ENCODE data around the gene ARHGAP26. TPM values are rescaled to one million over a fixed set of nuclear protein-coding genes. Genes with fewer than 3 reads are reported as not detected.

The ARHGAP26 gene
- total and polyA plus RNA-seq, 2 experiments from 2014 or later = 9.5 to 16.8 TPM

DNA sequence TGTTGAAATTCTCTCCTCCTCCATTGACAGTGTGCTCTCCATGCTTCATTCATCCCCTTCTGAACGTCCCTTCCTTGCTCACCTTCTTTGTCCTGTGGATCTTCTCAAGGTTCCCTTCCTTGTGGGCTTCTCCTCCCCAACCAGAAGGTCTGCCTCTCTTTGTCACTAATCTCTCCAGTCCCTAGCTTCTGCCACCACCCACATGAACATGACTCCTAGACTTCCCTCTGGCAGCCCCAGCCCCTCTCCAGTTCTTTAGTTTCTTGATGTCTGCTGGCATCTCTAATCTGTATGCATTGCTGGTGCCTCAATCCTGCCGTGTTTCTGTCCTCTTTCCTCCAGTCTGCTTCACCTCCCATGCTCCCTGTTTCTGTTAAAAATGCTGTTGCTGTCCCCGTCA lies 79.3 kb downstream of the ARHGAP26 start (continued):
- TF ChIP-seq, protein P1, sequence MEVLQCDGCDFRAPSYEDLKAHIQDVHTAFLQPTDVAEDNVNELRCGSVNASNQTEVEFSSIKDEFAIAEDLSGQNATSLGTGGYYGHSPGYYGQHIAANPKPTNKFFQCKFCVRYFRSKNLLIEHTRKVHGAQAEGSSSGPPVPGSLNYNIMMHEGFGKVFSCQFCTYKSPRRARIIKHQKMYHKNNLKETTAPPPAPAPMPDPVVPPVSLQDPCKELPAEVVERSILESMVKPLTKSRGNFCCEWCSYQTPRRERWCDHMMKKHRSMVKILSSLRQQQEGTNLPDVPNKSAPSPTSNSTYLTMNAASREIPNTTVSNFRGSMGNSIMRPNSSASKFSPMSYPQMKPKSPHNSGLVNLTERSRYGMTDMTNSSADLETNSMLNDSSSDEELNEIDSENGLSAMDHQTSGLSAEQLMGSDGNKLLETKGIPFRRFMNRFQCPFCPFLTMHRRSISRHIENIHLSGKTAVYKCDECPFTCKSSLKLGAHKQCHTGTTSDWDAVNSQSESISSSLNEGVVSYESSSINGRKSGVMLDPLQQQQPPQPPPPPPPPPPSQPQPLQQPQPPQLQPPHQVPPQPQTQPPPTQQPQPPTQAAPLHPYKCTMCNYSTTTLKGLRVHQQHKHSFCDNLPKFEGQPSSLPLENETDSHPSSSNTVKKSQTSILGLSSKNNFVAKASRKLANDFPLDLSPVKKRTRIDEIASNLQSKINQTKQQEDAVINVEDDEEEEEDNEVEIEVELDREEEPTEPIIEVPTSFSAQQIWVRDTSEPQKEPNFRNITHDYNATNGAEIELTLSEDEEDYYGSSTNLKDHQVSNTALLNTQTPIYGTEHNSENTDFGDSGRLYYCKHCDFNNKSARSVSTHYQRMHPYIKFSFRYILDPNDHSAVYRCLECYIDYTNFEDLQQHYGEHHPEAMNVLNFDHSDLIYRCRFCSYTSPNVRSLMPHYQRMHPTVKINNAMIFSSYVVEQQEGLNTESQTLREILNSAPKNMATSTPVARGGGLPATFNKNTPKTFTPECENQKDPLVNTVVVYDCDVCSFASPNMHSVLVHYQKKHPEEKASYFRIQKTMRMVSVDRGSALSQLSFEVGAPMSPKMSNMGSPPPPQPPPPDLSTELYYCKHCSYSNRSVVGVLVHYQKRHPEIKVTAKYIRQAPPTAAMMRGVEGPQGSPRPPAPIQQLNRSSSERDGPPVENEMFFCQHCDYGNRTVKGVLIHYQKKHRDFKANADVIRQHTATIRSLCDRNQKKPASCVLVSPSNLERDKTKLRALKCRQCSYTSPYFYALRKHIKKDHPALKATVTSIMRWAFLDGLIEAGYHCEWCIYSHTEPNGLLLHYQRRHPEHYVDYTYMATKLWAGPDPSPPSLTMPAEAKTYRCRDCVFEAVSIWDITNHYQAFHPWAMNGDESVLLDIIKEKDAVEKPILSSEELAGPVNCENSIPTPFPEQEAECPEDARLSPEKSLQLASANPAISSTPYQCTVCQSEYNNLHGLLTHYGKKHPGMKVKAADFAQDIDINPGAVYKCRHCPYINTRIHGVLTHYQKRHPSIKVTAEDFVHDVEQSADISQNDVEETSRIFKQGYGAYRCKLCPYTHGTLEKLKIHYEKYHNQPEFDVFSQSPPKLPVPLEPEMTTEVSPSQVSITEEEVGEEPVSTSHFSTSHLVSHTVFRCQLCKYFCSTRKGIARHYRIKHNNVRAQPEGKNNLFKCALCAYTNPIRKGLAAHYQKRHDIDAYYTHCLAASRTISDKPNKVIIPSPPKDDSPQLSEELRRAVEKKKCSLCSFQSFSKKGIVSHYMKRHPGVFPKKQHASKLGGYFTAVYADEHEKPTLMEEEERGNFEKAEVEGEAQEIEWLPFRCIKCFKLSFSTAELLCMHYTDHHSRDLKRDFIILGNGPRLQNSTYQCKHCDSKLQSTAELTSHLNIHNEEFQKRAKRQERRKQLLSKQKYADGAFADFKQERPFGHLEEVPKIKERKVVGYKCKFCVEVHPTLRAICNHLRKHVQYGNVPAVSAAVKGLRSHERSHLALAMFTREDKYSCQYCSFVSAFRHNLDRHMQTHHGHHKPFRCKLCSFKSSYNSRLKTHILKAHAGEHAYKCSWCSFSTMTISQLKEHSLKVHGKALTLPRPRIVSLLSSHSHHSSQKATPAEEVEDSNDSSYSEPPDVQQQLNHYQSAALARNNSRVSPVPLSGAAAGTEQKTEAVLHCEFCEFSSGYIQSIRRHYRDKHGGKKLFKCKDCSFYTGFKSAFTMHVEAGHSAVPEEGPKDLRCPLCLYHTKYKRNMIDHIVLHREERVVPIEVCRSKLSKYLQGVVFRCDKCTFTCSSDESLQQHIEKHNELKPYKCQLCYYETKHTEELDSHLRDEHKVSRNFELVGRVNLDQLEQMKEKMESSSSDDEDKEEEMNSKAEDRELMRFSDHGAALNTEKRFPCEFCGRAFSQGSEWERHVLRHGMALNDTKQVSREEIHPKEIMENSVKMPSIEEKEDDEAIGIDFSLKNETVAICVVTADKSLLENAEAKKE (CRISPR knock-in tag; IDR thresholded peaks at IDR 0.05) = no peak
- TF ChIP-seq STAT1 (IDR thresholded peaks at IDR 0.05; ENCODE audit: unreplicated experiment) = no peak
- TF ChIP-seq JUNB (IDR thresholded peaks at IDR 0.05; ENCODE audit: unreplicated experiment) = no peak
- no peak for TF ChIP-seq POLR2AphosphoS5 (IDR thresholded peaks at IDR 0.05; ENCODE audit: low read depth)

DNA sequence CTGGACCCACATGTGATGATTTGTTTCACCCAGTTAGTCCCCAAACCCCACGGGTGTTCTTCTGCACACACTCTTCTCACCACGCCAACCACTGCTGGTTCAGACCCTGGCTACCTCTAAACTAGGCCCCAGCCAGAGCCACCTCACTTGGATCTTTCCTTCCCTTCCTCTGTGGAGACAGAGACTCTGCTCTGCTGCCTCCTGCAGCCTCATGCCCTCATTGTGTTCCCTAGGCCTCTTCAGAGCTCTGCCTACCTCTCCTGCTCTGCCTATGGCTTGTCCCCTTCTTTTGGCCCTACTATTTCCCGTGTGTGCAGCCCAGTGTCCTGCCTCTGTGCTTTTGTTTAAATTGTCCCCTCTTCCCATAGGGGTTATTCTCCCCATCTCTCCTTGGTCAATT lies 79.7 kb downstream of the ARHGAP26 start:
- DNase-seq (ENCODE audit: low spot score) (no peak), ATAC-seq (peak; percentile 36)
- Histone ChIP-seq H3K27ac (ENCODE audit: low read depth) (no peak overlapping the region), H3K4me3 (no peak overlapping the region), H3K4me2 (no peak overlapping the region), H3K27me3 (ENCODE audit: insufficient read depth) (no peaks in the 10 kb centered on the region), H2AFZ (no peak overlapping the region), H3F3A (replicated peaks; ENCODE audit: low read depth) (no peaks in the 10 kb centered on the region), H4K20me1 (replicated peaks; ENCODE audit: insufficient read depth) (no peaks in the 10 kb centered on the region), H3K79me2 (replicated peaks; ENCODE audit: insufficient read depth) (peaks cover 40% of the 10 kb centered on the region), H3K4me1 (ENCODE audit: insufficient read depth) (peaks cover 54% of the 10 kb centered on the region), H3K36me3 (ENCODE audit: insufficient read depth) (no peaks in the 10 kb centered on the region), H3K9me2 (ENCODE audit: insufficient read depth) (peaks cover 17% of the 10 kb centered on the region)
- H3K27ac Mint-ChIP-seq = peak overlapping the region; percentile 19; the same call in 1 of the 2 replicates
- H3K4me3 Mint-ChIP-seq = no peak overlapping the region
- H3K4me1 Mint-ChIP-seq = peaks cover 61% of the 10 kb centered on the region
- TF ChIP-seq EZH2 (IDR thresholded peaks at IDR 0.05; ENCODE audit: low read depth, unreplicated experiment) (no peak), ZNF331 (CRISPR knock-in tag; IDR thresholded peaks at IDR 0.05; ENCODE audit: low read depth) (no peak), POLR2AphosphoS5 (IDR thresholded peaks at IDR 0.05; ENCODE audit: low read depth) (no peak), STAT1 (IDR thresholded peaks at IDR 0.05; ENCODE audit: unreplicated experiment) (no peak), EZH2phosphoT487 (IDR thresholded peaks at IDR 0.05; ENCODE audit: unreplicated experiment) (no peak), CREB1 (CRISPR knock-in tag; IDR thresholded peaks at IDR 0.05; ENCODE audit: low read depth) (no peak)
- TF ChIP-seq, protein P2, sequence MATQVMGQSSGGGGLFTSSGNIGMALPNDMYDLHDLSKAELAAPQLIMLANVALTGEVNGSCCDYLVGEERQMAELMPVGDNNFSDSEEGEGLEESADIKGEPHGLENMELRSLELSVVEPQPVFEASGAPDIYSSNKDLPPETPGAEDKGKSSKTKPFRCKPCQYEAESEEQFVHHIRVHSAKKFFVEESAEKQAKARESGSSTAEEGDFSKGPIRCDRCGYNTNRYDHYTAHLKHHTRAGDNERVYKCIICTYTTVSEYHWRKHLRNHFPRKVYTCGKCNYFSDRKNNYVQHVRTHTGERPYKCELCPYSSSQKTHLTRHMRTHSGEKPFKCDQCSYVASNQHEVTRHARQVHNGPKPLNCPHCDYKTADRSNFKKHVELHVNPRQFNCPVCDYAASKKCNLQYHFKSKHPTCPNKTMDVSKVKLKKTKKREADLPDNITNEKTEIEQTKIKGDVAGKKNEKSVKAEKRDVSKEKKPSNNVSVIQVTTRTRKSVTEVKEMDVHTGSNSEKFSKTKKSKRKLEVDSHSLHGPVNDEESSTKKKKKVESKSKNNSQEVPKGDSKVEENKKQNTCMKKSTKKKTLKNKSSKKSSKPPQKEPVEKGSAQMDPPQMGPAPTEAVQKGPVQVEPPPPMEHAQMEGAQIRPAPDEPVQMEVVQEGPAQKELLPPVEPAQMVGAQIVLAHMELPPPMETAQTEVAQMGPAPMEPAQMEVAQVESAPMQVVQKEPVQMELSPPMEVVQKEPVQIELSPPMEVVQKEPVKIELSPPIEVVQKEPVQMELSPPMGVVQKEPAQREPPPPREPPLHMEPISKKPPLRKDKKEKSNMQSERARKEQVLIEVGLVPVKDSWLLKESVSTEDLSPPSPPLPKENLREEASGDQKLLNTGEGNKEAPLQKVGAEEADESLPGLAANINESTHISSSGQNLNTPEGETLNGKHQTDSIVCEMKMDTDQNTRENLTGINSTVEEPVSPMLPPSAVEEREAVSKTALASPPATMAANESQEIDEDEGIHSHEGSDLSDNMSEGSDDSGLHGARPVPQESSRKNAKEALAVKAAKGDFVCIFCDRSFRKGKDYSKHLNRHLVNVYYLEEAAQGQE (IDR thresholded peaks at IDR 0.05; ENCODE audit: unreplicated experiment) = no peak
- TF ChIP-seq, protein P3, sequence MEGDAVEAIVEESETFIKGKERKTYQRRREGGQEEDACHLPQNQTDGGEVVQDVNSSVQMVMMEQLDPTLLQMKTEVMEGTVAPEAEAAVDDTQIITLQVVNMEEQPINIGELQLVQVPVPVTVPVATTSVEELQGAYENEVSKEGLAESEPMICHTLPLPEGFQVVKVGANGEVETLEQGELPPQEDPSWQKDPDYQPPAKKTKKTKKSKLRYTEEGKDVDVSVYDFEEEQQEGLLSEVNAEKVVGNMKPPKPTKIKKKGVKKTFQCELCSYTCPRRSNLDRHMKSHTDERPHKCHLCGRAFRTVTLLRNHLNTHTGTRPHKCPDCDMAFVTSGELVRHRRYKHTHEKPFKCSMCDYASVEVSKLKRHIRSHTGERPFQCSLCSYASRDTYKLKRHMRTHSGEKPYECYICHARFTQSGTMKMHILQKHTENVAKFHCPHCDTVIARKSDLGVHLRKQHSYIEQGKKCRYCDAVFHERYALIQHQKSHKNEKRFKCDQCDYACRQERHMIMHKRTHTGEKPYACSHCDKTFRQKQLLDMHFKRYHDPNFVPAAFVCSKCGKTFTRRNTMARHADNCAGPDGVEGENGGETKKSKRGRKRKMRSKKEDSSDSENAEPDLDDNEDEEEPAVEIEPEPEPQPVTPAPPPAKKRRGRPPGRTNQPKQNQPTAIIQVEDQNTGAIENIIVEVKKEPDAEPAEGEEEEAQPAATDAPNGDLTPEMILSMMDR (conservative IDR thresholded peaks at IDR 0.05; ENCODE audit: low read depth in 2 of 2) = no peak
- peaks cover 6% of the 10 kb centered on the region for H3K27me3 Mint-ChIP-seq (ENCODE audit: insufficient read depth, low read depth, poor library complexity)
- no peaks in the 10 kb centered on the region for H3K9me3 Mint-ChIP-seq
- no peaks in the 10 kb centered on the region for H3K36me3 Mint-ChIP-seq (ENCODE audit: low read depth)

Measured in GM23338 (cell line).